HG03064 (cell line): ENCODE results near the gene MKNK2.

ENCODE experiments used
- ATAC-seq: cut with Tn5 transposase; IDR thresholded peaks from one replicate; pipeline ENCODE4 v1.9.1; 2021; ENCODE audit warnings: low read depth; ENCODE audit not compliant: unreplicated experiment

The MKNK2 gene

GRCh38 chr19:2033825-2034159, 17.3 kb downstream of the MKNK2 start:
- no peak for ATAC-seq

DNA sequence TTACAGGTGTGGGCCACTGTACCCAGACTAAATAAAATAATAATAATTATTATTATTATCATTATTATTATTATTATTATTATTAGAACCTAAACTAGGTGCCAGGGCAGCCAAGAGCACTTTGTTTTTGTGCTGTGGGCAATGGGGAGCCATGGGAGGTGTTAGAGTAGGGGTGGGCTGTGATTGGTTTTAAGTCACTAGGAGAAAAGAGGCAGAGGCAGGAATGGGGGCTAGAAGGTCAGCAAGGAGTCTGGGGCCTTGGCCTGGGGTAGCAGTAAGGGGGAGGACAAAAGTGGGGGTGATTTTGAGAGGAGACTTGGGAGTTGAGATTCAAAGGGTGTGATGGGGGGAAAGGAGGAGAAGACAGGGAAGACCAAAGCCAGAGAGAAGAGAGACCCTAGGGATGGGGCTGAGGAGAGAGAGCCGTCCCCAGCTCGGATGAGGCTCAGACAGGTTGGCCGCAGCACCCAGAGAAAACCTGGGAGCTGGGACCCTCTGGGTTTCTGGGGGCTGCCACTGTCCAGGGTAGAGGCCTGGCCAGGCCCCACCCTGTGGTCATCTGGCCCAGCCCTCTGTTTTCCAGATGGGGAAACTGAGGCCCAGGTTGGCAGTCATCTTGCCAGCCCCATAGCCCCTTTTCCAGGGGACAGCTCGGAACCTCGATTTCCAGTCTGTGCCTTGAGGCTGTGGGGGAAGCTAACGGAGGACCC, 17.8 kb downstream of the MKNK2 start:
- no peak for ATAC-seq

- no peak for ATAC-seq
Observed at GRCh38 chr19:2032296-2032941, 18.6 kb downstream of the MKNK2 start.

GRCh38 chr19:2027361-2027760, 23.7 kb downstream of the MKNK2 start:
- no peak for ATAC-seq

- no peak for ATAC-seq
Observed at GRCh38 chr19:2026770-2027169, 24.3 kb downstream of the MKNK2 start.

- ATAC-seq: no peak
Observed at GRCh38 chr19:2022289-2022688, 28.8 kb downstream of the MKNK2 start.

- no peak for ATAC-seq
Observed at GRCh38 chr19:2021453-2022140, 29.4 kb downstream of the MKNK2 start.

- no peak for ATAC-seq
Observed at GRCh38 chr19:2018752-2019151, 32.3 kb downstream of the MKNK2 start.

- no peak for ATAC-seq
Observed at GRCh38 chr19:2016041-2016807, 34.8 kb downstream of the MKNK2 start.

GRCh38 chr19:2015608-2015950, 35.5 kb downstream of the MKNK2 start, which contains the start of gene BTBD2:
Gene BTBD2, minus strand, starts transcription at chr19:2015714. Its CDS starts 11 bp downstream, at chr19:2015703.
- no peak for ATAC-seq

DNA sequence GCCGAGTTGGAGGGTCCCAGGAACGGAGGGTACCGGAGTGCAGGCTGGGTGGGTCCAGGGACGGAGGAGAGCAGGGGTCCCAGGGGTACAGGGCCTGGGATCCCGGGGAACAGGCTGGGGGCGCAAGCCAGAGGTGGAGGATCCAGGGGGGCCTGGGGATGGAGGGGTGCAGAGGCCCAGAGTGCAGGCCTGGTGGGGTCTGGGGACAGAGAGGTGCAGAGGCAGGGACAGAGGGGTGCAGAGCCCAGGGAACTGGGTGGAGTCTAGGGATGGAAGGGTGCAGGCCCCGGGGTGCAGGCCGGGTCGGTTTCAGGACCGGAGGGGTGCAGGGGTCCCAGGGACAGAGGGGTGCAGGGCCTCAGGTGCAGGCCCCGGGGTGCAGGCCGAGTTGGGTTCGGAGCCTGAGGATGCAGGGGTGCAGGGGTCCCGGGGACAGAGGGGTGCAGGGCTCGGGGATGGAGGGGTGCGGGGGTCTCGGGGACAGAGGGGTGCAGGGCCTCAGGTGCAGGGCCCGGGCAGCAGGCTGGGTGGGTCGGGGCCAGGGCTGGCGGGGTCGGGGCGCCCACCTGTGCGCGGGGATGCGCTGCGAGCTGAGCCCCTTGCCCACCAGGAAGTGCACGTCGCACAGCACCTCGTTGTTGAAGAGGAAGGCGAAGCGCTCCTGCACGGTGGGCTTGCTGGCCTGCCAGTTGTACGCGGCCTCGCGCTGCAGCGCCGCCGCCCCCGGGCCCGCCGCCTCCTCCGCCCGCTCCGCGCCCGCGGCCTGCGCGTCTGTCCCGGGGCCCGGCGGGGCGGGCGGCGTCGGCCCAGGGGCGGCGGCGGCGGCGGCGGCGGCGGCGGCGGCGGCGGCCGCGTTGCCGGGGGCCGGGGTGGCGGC, 36.1 kb downstream of the MKNK2 start:
- ATAC-seq: no peak

GRCh38 chr19:2014131-2014571, 36.9 kb downstream of the MKNK2 start:
- ATAC-seq: no peak

DNA sequence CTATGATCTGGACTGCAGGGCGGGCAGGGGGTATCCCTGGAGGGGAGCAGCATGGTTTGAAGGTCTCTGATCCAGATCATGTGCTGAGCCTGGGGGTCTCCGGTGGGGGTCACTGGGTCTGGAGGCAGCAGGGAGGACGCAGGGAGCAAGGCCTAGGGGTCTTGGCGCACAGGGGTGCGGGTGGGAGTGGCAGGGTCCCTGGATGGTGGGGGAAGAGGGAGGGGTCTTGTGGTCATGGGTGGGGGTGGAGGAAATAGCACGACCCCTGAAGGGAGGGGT, 37.4 kb downstream of the MKNK2 start:
- no peak for ATAC-seq

DNA sequence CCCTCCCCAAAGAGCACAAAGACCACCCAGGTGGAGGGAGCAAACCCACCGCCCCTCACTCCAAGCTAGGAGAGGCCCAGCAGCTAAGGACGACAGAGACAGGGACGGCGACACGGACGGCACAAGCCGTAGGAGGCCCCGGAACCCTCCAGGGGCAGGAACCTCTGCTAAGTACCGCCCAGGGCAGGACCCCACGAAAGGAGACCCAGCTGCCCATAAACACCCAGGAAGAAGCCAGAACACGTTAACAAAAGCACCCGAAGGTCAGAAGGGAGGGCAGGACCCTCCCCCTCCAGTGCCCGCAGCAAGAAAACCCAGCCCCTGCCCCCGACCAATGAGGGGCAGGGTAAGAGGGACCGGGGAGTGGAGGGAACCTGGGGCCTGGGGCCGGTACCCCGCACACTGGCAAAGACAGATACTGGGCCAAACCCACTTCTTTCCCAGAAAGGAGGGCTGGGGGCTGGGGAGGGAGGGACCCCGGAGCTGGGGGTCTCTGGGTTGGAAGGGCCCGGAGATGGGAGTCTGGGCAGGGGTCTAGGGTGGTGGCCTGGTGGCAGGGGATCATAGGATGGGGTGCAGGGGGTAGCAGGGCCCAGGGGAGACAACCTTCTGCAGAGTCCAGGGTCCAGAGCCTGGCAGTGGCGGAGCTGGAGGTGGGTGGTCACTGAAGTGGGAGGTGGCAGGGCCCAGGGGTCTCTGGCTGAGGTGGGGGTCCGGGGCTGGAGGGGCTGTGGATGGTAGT, 37.9 kb downstream of the MKNK2 start:
- ATAC-seq: no peak

- no peak for ATAC-seq
Observed at GRCh38 chr19:2011169-2011568, 39.9 kb downstream of the MKNK2 start.

GRCh38 chr19:2010135-2010668, 40.8 kb downstream of the MKNK2 start:
- no peak for ATAC-seq

- ATAC-seq: no peak
Observed at GRCh38 chr19:2003874-2004273, 47.2 kb downstream of the MKNK2 start.

DNA sequence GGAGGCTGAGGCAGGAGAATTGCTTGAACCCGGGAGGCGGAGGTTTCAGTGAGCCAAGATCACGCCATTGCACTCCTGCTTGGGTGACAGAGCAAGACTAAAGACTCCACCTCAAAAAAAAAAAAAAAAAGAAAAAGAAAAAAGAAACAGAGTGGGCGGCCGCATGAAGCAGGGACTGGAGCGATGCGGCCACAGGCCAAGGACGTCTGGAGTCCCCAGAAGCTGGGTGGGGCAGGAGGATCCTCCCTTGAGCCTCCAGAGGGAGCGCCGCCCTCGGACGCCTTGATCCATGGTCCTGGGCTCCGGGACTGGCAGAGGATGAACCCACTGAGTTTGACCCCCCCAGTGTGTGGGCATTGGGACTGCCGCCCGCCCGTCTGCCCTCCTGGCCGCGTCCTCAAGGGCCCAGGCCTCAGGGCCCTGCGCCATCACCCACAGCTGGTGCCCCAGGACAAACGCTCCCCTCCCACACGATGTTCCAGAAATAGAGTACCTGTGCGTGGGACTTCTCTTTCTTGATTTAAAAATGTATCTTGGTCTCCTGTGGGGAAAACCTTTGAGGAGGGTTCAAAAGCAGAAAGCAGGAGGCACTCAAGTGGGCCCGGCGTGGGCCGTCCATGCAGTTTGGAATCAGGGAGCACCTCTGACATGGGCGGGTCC, 51.1 kb downstream of the MKNK2 start:
- no peak for ATAC-seq
